ENCODE data around the gene WDR87.
A peak's percentile ranks its signal among the peaks of the same experiment; 100 is the strongest.
"Not testable (repeated sequence)": the region's sequence is repeated elsewhere in the genome, so short reads cannot be mapped to it uniquely, and the experiment has no call there.

Gene WDR87

GRCh38 chr19:37929355-37929923, 23.0 kb upstream of the WDR87 start:
- no peak for DNase-seq

- DNase-seq: no peak
Observed at GRCh38 chr19:37928527-37929286, 22.3 kb upstream of the WDR87 start.

- DNase-seq: no peak
Observed at GRCh38 chr19:37926711-37927110, 20.3 kb upstream of the WDR87 start.

GRCh38 chr19:37926255-37926654, 19.9 kb upstream of the WDR87 start:
- DNase-seq: no peak

- no peak for DNase-seq
Observed at GRCh38 chr19:37925212-37925611, 18.8 kb upstream of the WDR87 start.

GRCh38 chr19:37924573-37924972, 18.2 kb upstream of the WDR87 start:
- not testable (repeated sequence) for DNase-seq

GRCh38 chr19:37920591-37921450, 14.4 kb upstream of the WDR87 start:
- DNase-seq: no peak

- DNase-seq: peak; percentile 51
Observed at GRCh38 chr19:37914908-37915307, 8.5 kb upstream of the WDR87 start.

GRCh38 chr19:37909661-37910199, 3.3 kb upstream of the WDR87 start:
- DNase-seq: no peak

- DNase-seq: peak; percentile 23
Observed at GRCh38 chr19:37907735-37908455, 1.5 kb upstream of the WDR87 start.

- peak; percentile 92 for DNase-seq
Observed at GRCh38 chr19:37906869-37907734, 708 bp upstream of the WDR87 start, which contains the start of gene SIPA1L3. SIPA1L3 (plus strand) TSS chr19:37907208; CDS start chr19:38081566, 174,358 bp downstream.

- DNase-seq: no peak
Observed at GRCh38 chr19:37903096-37903495, 3.3 kb downstream of the WDR87 start.

GRCh38 chr19:37902668-37903067, 3.7 kb downstream of the WDR87 start:
- DNase-seq: peak; percentile 81

GRCh38 chr19:37899966-37900365, 6.4 kb downstream of the WDR87 start:
- DNase-seq: no peak

- no peak for DNase-seq
Observed at GRCh38 chr19:37899453-37899852, 6.9 kb downstream of the WDR87 start.

- no peak for DNase-seq
Observed at GRCh38 chr19:37896180-37896579, 10.2 kb downstream of the WDR87 start.

GRCh38 chr19:37893845-37894575, 12.4 kb downstream of the WDR87 start:
- no peak for DNase-seq

GRCh38 chr19:37886571-37886970, 19.8 kb downstream of the WDR87 start:
- DNase-seq: no peak

GRCh38 chr19:37885392-37885791, 21.0 kb downstream of the WDR87 start:
- DNase-seq: no peak

- no peak for DNase-seq
Observed at GRCh38 chr19:37877147-37877546, 29.2 kb downstream of the WDR87 start.

- DNase-seq: no peak
Observed at GRCh38 chr19:37876032-37876431, 30.4 kb downstream of the WDR87 start.
